ENCODE results near the gene ABCC8.
A peak's percentile ranks its signal among the peaks of the same experiment; 100 is the strongest.

ABCC8 gene

GRCh38 chr11:17406082-17406817, 70.4 kb downstream of the ABCC8 start:
- no peaks in the 10 kb centered on the region for H3K27me3 ChIP-seq (ENCODE audit: insufficient read depth, low read depth)
- peak overlapping the region; percentile 36; the same call in 1 of the 2 replicates for H3K4me2 ChIP-seq
- H3K27ac ChIP-seq = no peak overlapping the region
- H3K36me3 ChIP-seq (ENCODE audit: insufficient read depth) = no peaks in the 10 kb centered on the region
- no peaks in the 10 kb centered on the region for H3K79me2 ChIP-seq (ENCODE audit: insufficient read depth, low read depth)
- H3K4me3 ChIP-seq (IDR thresholded peaks at IDR 0.05; ENCODE audit: insufficient read depth, low read depth, low read length) = no peak overlapping the region
- H3K9ac ChIP-seq = no peak overlapping the region
- H2AFZ ChIP-seq (ENCODE audit: low read depth) = peak overlapping the region; percentile 49; the same call in 1 of the 2 replicates
- H3K4me1 ChIP-seq (ENCODE audit: low read depth, poor library complexity, severe bottlenecking) = peaks cover 9% of the 10 kb centered on the region
- H4K20me1 ChIP-seq (ENCODE audit: insufficient read depth) = no peaks in the 10 kb centered on the region
- TF ChIP-seq, protein P1, sequence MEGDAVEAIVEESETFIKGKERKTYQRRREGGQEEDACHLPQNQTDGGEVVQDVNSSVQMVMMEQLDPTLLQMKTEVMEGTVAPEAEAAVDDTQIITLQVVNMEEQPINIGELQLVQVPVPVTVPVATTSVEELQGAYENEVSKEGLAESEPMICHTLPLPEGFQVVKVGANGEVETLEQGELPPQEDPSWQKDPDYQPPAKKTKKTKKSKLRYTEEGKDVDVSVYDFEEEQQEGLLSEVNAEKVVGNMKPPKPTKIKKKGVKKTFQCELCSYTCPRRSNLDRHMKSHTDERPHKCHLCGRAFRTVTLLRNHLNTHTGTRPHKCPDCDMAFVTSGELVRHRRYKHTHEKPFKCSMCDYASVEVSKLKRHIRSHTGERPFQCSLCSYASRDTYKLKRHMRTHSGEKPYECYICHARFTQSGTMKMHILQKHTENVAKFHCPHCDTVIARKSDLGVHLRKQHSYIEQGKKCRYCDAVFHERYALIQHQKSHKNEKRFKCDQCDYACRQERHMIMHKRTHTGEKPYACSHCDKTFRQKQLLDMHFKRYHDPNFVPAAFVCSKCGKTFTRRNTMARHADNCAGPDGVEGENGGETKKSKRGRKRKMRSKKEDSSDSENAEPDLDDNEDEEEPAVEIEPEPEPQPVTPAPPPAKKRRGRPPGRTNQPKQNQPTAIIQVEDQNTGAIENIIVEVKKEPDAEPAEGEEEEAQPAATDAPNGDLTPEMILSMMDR (conservative IDR thresholded peaks at IDR 0.05; ENCODE audit: low read depth, low read length) = no peak

GRCh38 chr11:17405232-17406005, 71.2 kb downstream of the ABCC8 start:
- peak overlapping the region; percentile 49 for H2AFZ ChIP-seq (ENCODE audit: low read depth)

GRCh38 chr11:17403980-17404759, 72.5 kb downstream of the ABCC8 start:
- Histone ChIP-seq H4K20me1 (ENCODE audit: insufficient read depth) (no peaks in the 10 kb centered on the region), H2AFZ (ENCODE audit: low read depth) (no peak overlapping the region), H3K4me1 (ENCODE audit: low read depth, poor library complexity, severe bottlenecking) (peaks cover 9% of the 10 kb centered on the region)

More at GRCh38 chr11:17405232-17406005, 71.2 kb downstream of the ABCC8 start:
- H3K27ac ChIP-seq = no peak overlapping the region
- H3K27me3 ChIP-seq (ENCODE audit: insufficient read depth, low read depth) = no peaks in the 10 kb centered on the region
- TF ChIP-seq, protein P1 (conservative IDR thresholded peaks at IDR 0.05; ENCODE audit: low read depth, low read length) = no peak
- H3K4me2 ChIP-seq = peak overlapping the region; percentile 36; the same call in 1 of the 2 replicates
- H3K9ac ChIP-seq = no peak overlapping the region
- no peaks in the 10 kb centered on the region for H3K79me2 ChIP-seq (ENCODE audit: insufficient read depth, low read depth)
- H3K36me3 ChIP-seq (ENCODE audit: insufficient read depth) = no peaks in the 10 kb centered on the region
- no peaks in the 10 kb centered on the region for H4K20me1 ChIP-seq (ENCODE audit: insufficient read depth)
- no peak overlapping the region for H3K4me3 ChIP-seq (IDR thresholded peaks at IDR 0.05; ENCODE audit: insufficient read depth, low read depth, low read length)
- peaks cover 9% of the 10 kb centered on the region for H3K4me1 ChIP-seq (ENCODE audit: low read depth, poor library complexity, severe bottlenecking)

DNA sequence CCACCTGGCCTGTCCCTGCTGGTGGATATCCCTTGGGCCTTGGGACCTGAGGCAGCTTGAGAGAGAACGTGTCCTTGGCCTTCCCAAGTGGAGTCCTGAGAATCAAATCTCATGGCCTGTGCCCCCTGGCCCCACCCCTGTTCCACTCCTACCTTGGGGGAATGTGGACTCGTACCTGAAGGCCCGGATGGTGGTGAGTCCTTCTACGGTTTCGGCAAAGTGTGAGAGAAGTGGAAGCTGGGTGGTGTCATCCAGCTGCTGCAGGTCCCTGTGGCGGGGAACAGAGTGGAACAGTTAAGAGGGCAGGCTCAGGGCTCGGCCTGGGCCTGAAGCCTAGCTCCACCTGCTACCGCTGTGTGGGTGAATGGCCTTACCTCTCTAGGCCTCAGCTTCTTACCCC, 74.2 kb downstream of the ABCC8 start:
- Histone ChIP-seq H3K4me1 (ENCODE audit: low read depth, poor library complexity, severe bottlenecking) (peaks cover 9% of the 10 kb centered on the region), H3K27ac (no peak overlapping the region), H3K9ac (no peak overlapping the region), H3K79me2 (ENCODE audit: insufficient read depth, low read depth) (no peaks in the 10 kb centered on the region), H3K4me2 (no peak overlapping the region), H4K20me1 (ENCODE audit: insufficient read depth) (no peaks in the 10 kb centered on the region), H2AFZ (ENCODE audit: low read depth) (no peak overlapping the region), H3K36me3 (ENCODE audit: insufficient read depth) (no peaks in the 10 kb centered on the region), H3K27me3 (ENCODE audit: insufficient read depth, low read depth) (no peaks in the 10 kb centered on the region), H3K4me3 (IDR thresholded peaks at IDR 0.05; ENCODE audit: insufficient read depth, low read depth, low read length) (no peak overlapping the region)
- TF ChIP-seq, protein P1 (conservative IDR thresholded peaks at IDR 0.05; ENCODE audit: low read depth, low read length) = no peak

More at GRCh38 chr11:17403980-17404759, 72.5 kb downstream of the ABCC8 start:
- Histone ChIP-seq H3K4me2 (no peak overlapping the region), H3K4me3 (IDR thresholded peaks at IDR 0.05; ENCODE audit: insufficient read depth, low read depth, low read length) (no peak overlapping the region), H3K27ac (no peak overlapping the region), H3K9ac (no peak overlapping the region), H3K36me3 (ENCODE audit: insufficient read depth) (no peaks in the 10 kb centered on the region), H3K27me3 (ENCODE audit: insufficient read depth, low read depth) (no peaks in the 10 kb centered on the region), H3K79me2 (ENCODE audit: insufficient read depth, low read depth) (no peaks in the 10 kb centered on the region)
- TF ChIP-seq, protein P1 (conservative IDR thresholded peaks at IDR 0.05; ENCODE audit: low read depth, low read length) = no peak

All from KMS-11 (cell line).